ENCODE measurements around the gene ABCC9. TPM values are rescaled to one million over a fixed set of nuclear protein-coding genes. Genes with fewer than 3 reads are reported as not detected.

ABCC9 gene
- total RNA-seq, 3 donors from 2014 or later (not counting 1 experiment from before 2014, with no cell fraction given) = 0.02 to 0.05 TPM; not detected in 1

Other genes starting within 250 kb of the ABCC9 start
- not detected for gene KCNJ8, start 166.7 kb downstream of the ABCC9 start, total RNA-seq
- gene CMAS, start 104.8 kb upstream of the ABCC9 start, total RNA-seq = 10 to 100 TPM in 2 of 3 donors, 1 to 10 TPM in 1; 10.0 to 19.8 (median 13.7) TPM

All from natural killer cell (primary cell).